ENCODE data around the gene VPREB3.

Gene VPREB3

GRCh38 chr22:23722724-23723123 is 31.5 kb downstream of the VPREB3 start:
- DNase-seq: no peak

- no peak for DNase-seq
Measured at GRCh38 chr22:23722160-23722559, 32.1 kb downstream of the VPREB3 start.

GRCh38 chr22:23720855-23721254 is 33.4 kb downstream of the VPREB3 start:
- no peak for DNase-seq

GRCh38 chr22:23718371-23719165 is 35.7 kb downstream of the VPREB3 start:
- DNase-seq: no peak

GRCh38 chr22:23716811-23717801 is 37.1 kb downstream of the VPREB3 start:
- peak; percentile 66 to 94 for DNase-seq

GRCh38 chr22:23715806-23716375 is 38.3 kb downstream of the VPREB3 start:
- no peak for DNase-seq

GRCh38 chr22:23714596-23715578 is 39.3 kb downstream of the VPREB3 start:
- no peak for DNase-seq

- no peak for DNase-seq
Measured at GRCh38 chr22:23713696-23714595, 40.3 kb downstream of the VPREB3 start.

- DNase-seq: no peak
Measured at GRCh38 chr22:23712256-23712655, 42.0 kb downstream of the VPREB3 start.

- DNase-seq: no peak
Measured at GRCh38 chr22:23709107-23709506, 45.1 kb downstream of the VPREB3 start.

GRCh38 chr22:23708270-23708669 is 46.0 kb downstream of the VPREB3 start:
- DNase-seq: no peak

- no peak for DNase-seq
Measured at GRCh38 chr22:23705358-23705757, 48.9 kb downstream of the VPREB3 start.

- no peak for DNase-seq
Measured at GRCh38 chr22:23704829-23705228, 49.4 kb downstream of the VPREB3 start.

GRCh38 chr22:23704062-23704461 is 50.2 kb downstream of the VPREB3 start:
- DNase-seq: no peak
